Measurements from ENCODE around the gene MON2.

DNA sequence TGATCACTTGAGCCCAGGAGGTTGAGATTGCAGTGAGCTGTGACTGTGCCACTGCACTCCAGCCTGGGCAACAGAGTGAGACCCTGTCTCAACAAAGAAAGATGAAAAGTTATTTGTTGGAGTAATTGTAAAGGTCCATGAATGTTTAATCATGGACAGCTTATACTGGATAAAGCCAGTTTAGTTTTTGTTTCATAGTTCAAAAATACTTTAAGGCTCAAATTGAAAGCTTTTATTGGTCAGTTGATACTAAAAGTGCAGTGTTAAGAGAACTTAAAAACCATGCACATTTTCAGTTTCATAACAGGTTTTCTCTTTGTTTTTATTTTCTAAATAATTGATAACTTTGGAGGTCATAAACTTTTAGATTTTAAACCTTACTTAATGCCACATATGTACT, 108.4 kb downstream of the MON2 start:
- no peak for TF ChIP-seq POLR2A (IDR thresholded peaks at IDR 0.05; ENCODE audit: low read length)
- TF ChIP-seq GATA1 (IDR thresholded peaks at IDR 0.05; ENCODE audit: low read depth, low read length): no peak
